CD8-positive, alpha-beta memory T cell (primary cell): ENCODE data around the gene TSPO. TPM values are rescaled to one million over a fixed set of nuclear protein-coding genes. Genes with fewer than 3 reads are reported as not detected.

Experiments
- CTCF ChIA-PET: fragments of 350-600 bp; sonication (Branson Sonifier 250); formaldehyde crosslinking; loops from one replicate; lab custom pipeline; 2021; ENCODE audit warnings: antibody characterized with exemption; lab: Charles Lee
- POLR2A ChIA-PET: fragments of 350-600 bp; sonication (Branson Sonifier 250); formaldehyde crosslinking; loops from one replicate; lab custom pipeline; 2021; ENCODE audit warnings: antibody characterized with exemption; lab: Charles Lee
- DNase-seq, 5 donors: peaks; one replicate each; pipeline versions ENCODE4 v3.0.0 to v3.0.0-alpha.2; 2020 to 2022; ENCODE audit warnings: mixed read lengths in 1 of 5
- H3K27ac ChIP-seq: one replicate; pipeline ENCODE4 v1.7.0; 2013; ENCODE audit warnings: low read depth, mild to moderate bottlenecking, low read length, moderate library complexity
- H3K27me3 ChIP-seq: 2 replicates; pipeline ENCODE4 v1.7.0; 2013; ENCODE audit warnings: low read length, mild to moderate bottlenecking; ENCODE audit not compliant: insufficient read depth, poor library complexity, severe bottlenecking
- H3K36me3 ChIP-seq: 2 replicates; pipeline ENCODE4 v1.7.0; 2013; ENCODE audit warnings: mild to moderate bottlenecking, low read length, moderate library complexity; ENCODE audit not compliant: insufficient read depth
- H3K4me1 ChIP-seq: 2 replicates; pipeline ENCODE4 v1.7.0; 2013; ENCODE audit warnings: mild to moderate bottlenecking, low read length, moderate library complexity; ENCODE audit not compliant: insufficient read depth
- H3K4me3 ChIP-seq: 2 replicates; pipeline ENCODE4 v1.7.0; 2013; ENCODE audit warnings: mild to moderate bottlenecking, low read length
- H3K9me3 ChIP-seq: 2 replicates; pipeline ENCODE4 v1.7.0; 2013; ENCODE audit warnings: mild to moderate bottlenecking, low read length
- H3K27ac Mint-ChIP-seq, 8 donors: one replicate each; pipeline ENCODE4 v1.8.0; 2020 to 2021; ENCODE audit warnings: mixed read lengths in 8 of 8, mild to moderate bottlenecking in 6 of 8, inconsistent platforms in 3 of 8, moderate library complexity in 3 of 8
- H3K27me3 Mint-ChIP-seq, 2 donors: one replicate each; pipeline ENCODE4 v1.8.0; 2020 to 2021; ENCODE audit warnings: mixed read lengths in 2 of 2, mild to moderate bottlenecking in 1 of 2, moderate library complexity in 1 of 2
- H3K36me3 Mint-ChIP-seq, 3 donors: one replicate each; pipeline ENCODE4 v1.8.0; 2020 to 2021; ENCODE audit warnings: mixed read lengths in 3 of 3, inconsistent platforms in 1 of 3, mild to moderate bottlenecking in 1 of 3
- H3K4me1 Mint-ChIP-seq, 3 donors: one replicate each; pipeline ENCODE4 v1.8.0; 2020 to 2021; ENCODE audit warnings: mixed read lengths in 3 of 3, inconsistent platforms in 1 of 3, mild to moderate bottlenecking in 1 of 3
- H3K4me3 Mint-ChIP-seq, 7 donors: one replicate each; pipeline ENCODE4 v1.8.0; 2020 to 2021; ENCODE audit warnings: mixed read lengths in 7 of 7, mild to moderate bottlenecking in 6 of 7, moderate library complexity in 4 of 7, inconsistent platforms in 2 of 7
- H3K9me3 Mint-ChIP-seq, 5 donors: one replicate each; pipeline ENCODE4 v1.8.0; 2020 to 2022; ENCODE audit warnings: mixed read lengths in 5 of 5, mild to moderate bottlenecking in 3 of 5, moderate library complexity in 2 of 5, inconsistent platforms in 1 of 5
- polyA plus RNA-seq: library from polyadenylated mRNA; unstranded; fragments of 300-500 nt; fragmentation: Illumina TruSeq; gene quantifications from one replicate; pipeline ENCODE4 v1.2.3, GENCODE V29; 2021
- total RNA-seq, 2 experiments: library from RNA; stranded (reverse); gene quantifications; one replicate each; pipeline ENCODE4 v1.2.3, GENCODE V29; 2021

Gene TSPO
- total and polyA plus RNA-seq, 3 experiments from 2014 or later, result 101 to 328 (median 105) TPM

DNA sequence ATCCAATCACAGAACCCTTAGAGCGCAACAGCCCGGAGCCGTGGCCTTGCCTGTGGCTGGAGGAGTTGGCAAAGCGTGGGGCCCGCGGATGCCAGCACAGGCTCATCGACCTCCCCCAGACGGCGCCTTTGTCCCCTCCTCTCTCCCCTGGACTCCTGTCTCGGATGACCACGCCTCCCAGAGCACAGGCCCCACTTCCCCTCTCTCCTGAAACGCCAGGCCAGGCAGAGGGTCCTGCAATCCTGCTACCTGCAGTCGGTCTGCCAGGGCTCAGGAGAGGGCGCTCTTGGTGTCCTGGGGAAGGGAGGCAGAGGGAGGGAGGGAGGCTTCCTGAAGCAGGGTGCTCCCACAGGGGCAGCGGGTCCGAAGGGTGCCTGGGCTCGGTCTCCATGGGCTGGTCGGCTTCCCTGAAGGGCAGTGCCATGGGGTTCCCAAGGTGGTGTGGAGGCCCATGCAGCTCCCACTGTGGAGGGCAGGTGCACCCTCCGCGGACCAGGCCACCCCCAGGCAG is 52.2 kb downstream of the TSPO start:
- Mint-ChIP-seq H3K4me3 (no peak overlapping the region), H3K27ac (no peak overlapping the region), H3K27me3 (peaks cover 0 to 9% of the 10 kb centered on the region in 2 donors), H3K4me1 (peaks cover 7 to 14% (median 8%) of the 10 kb centered on the region in 3 donors), H3K9me3 (peaks cover 0 to 2% (median 0%) of the 10 kb centered on the region in 5 donors), H3K36me3 (no peaks in the 10 kb centered on the region)
- no peaks in the 10 kb centered on the region for H3K9me3 ChIP-seq
- ChIA-PET CTCF (interaction anchor here (0.6 kb wide), 1 partner anchor 1050 kb away, joined by 3 read pairs; no protein-coding TSS in a partner anchor), POLR2A (no interaction called here)
- H3K4me1 ChIP-seq, result peaks cover 13% of the 10 kb centered on the region
- H3K36me3 ChIP-seq, result no peaks in the 10 kb centered on the region
- H3K27ac ChIP-seq, result no peak overlapping the region
- no peaks in the 10 kb centered on the region for H3K27me3 ChIP-seq
- H3K4me3 ChIP-seq, result no peak overlapping the region
- DNase-seq, result no peak

GRCh38 chr22:43205261-43205691 is 53.9 kb downstream of the TSPO start:
- Histone ChIP-seq H3K27ac (no peak overlapping the region), H3K27me3 (no peaks in the 10 kb centered on the region), H3K4me1 (peaks cover 13% of the 10 kb centered on the region), H3K4me3 (no peak overlapping the region), H3K36me3 (no peaks in the 10 kb centered on the region), H3K9me3 (no peaks in the 10 kb centered on the region)
- Mint-ChIP-seq H3K27me3 (no peaks in the 10 kb centered on the region), H3K4me3 (peak overlapping the region in 1 of 7 donors; percentile 18), H3K27ac (peak overlapping the region in 3 of 8 donors; percentile 20 to 66 (median 46)), H3K4me1 (peaks cover 7 to 14% (median 8%) of the 10 kb centered on the region in 3 donors), H3K9me3 (peaks cover 0 to 2% (median 0%) of the 10 kb centered on the region in 5 donors), H3K36me3 (no peaks in the 10 kb centered on the region)
- DNase-seq, result peak in 3 of 5 donors; percentile 12 to 38 (median 21)
- ChIA-PET POLR2A (no interaction called here), CTCF (no interaction called here)

- Mint-ChIP-seq H3K27ac (peak overlapping the region in 5 of 8 donors; percentile 20 to 95 (median 70)), H3K36me3 (no peaks in the 10 kb centered on the region), H3K27me3 (no peaks in the 10 kb centered on the region), H3K9me3 (peaks cover 0 to 2% (median 0%) of the 10 kb centered on the region in 5 donors), H3K4me1 (peaks cover 7 to 14% (median 8%) of the 10 kb centered on the region in 3 donors), H3K4me3 (no peak overlapping the region)
- DNase-seq, result peak in 2 of 5 donors; percentile 12 to 30
- Histone ChIP-seq H3K27me3 (no peaks in the 10 kb centered on the region), H3K36me3 (no peaks in the 10 kb centered on the region), H3K27ac (no peak overlapping the region), H3K9me3 (no peaks in the 10 kb centered on the region), H3K4me1 (peaks cover 13% of the 10 kb centered on the region), H3K4me3 (no peak overlapping the region)
- ChIA-PET CTCF (no interaction called here), POLR2A (no interaction called here)
These were observed 54.6 kb downstream of the TSPO start for GRCh38 chr22:43205748-43206508.

DNA sequence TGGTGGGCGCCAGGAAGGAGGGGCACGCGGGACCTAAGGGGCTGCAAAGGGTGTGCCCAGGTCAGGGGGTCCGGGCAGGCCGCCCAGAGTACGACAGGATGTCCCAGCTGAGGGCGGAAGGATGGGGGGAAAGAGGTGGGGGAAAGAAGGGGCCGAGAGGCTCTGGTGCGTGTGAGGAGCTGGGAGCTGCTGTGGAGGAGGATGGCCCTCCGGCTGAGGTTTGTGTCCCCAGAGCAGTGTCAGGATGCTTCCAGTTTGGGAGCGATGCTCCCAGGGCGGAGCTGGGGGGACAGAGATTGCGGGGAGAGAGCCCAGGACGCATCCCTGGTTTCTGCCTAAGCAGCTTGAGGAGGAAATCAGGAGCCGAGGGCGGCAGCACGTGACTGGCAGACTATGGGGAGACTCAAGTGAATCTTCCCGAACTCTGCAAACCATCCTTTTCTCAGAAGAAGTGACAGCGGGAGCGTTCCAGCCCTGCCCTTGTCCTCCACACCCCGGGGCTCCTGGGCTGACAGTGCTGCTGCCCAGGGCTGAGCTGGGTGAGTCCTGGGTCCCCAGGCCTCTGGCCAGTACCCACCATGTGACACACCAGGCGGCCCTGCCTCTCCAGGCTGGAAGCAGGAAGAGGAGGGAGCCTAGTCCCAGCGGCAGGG is 55.3 kb downstream of the TSPO start:
- CTCF ChIA-PET, result no interaction called here

DNA sequence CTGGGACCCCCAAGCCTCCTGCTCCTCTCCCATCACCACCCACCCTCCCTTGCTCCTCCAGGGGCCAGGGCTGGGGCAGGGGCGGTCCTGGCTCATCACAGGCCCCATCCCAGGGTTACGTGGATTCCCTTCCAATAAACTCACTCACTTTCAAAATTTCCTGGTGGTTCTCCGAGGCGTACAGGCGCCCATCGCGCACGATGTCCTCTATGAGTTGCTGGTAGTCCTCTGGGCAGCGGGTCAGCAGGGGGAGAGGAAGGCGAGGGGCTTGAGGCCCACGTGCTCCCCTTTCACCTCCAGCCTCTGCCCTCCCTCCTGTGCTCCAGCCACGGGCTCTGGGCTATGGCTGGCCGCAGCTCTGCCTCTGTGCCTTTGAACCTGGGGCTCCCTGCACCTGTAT is 56.0 kb downstream of the TSPO start:
- CTCF ChIA-PET, result no interaction called here

More for the DNA sequence above, 55.3 kb downstream of the TSPO start:
- peak overlapping the region in 2 of 8 donors; percentile 37 to 95 for H3K27ac Mint-ChIP-seq
- Histone ChIP-seq H3K27me3 (no peaks in the 10 kb centered on the region), H3K36me3 (no peaks in the 10 kb centered on the region), H3K9me3 (no peaks in the 10 kb centered on the region), H3K4me3 (no peak overlapping the region), H3K27ac (no peak overlapping the region), H3K4me1 (peaks cover 13% of the 10 kb centered on the region)
- no peak for DNase-seq
- H3K27me3 Mint-ChIP-seq, result no peaks in the 10 kb centered on the region
- H3K9me3 Mint-ChIP-seq, result peaks cover 0 to 2% (median 0%) of the 10 kb centered on the region in 5 donors
- no peaks in the 10 kb centered on the region for H3K36me3 Mint-ChIP-seq
- peaks cover 7 to 14% (median 8%) of the 10 kb centered on the region in 3 donors for H3K4me1 Mint-ChIP-seq
- POLR2A ChIA-PET, result no interaction called here
- no peak overlapping the region for H3K4me3 Mint-ChIP-seq

DNA sequence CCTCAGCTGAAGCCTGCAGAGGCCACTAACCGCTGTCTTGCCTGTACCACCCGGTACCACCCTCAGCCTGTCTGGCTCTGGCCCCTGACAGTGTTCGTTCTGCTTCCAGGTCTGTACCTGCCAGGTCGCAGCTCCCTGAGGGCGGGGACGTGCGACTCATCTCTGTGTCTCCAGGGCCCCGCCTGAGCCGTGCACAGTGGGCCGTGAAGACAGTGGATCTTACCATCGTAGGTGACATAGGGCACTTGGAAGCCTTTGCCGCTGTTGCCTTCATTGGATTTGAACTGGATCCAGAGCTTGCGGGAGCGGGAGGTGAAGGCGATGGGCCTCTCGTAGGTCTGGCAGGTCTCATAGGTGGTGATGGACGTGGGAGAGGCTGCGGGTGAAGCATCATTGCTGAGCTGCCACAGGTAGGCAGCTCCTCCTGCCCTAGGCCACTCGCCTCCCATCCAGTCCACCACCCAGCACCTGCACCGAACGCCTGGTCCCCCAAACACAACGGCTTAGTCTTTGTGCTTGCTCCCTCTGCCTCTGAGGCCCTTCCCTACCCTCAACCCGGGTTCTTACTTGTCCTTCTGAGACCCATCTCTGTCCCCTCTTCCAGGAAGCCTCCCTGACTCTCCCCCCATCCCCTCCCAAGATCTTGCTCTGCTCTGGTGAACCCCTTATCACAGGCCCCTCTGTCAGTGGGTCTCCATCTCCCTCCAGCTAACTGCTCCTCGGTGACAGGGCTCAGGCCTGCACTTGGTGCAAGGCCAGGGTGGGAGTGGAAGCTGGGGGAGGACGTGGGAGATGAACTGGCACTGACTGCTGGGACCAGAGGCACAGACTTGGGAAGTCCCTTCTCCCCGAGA is 56.7 kb downstream of the TSPO start:
- no peak for DNase-seq
- Histone ChIP-seq H3K4me1 (peaks cover 13% of the 10 kb centered on the region), H3K4me3 (no peak overlapping the region), H3K9me3 (no peaks in the 10 kb centered on the region), H3K27me3 (no peaks in the 10 kb centered on the region), H3K27ac (no peak overlapping the region), H3K36me3 (no peaks in the 10 kb centered on the region)
- no peaks in the 10 kb centered on the region for H3K36me3 Mint-ChIP-seq
- ChIA-PET POLR2A (no interaction called here), CTCF (no interaction called here)
- peaks cover 0 to under 1% (median 0%) of the 10 kb centered on the region in 5 donors for H3K9me3 Mint-ChIP-seq
- H3K4me1 Mint-ChIP-seq, result peaks cover 7 to 14% (median 8%) of the 10 kb centered on the region in 3 donors
- no peaks in the 10 kb centered on the region for H3K27me3 Mint-ChIP-seq
- no peak overlapping the region for H3K4me3 Mint-ChIP-seq
- H3K27ac Mint-ChIP-seq, result no peak overlapping the region

More for the DNA sequence above, 56.0 kb downstream of the TSPO start:
- Histone ChIP-seq H3K4me3 (no peak overlapping the region), H3K27me3 (no peaks in the 10 kb centered on the region), H3K36me3 (no peaks in the 10 kb centered on the region), H3K27ac (no peak overlapping the region), H3K9me3 (no peaks in the 10 kb centered on the region), H3K4me1 (peaks cover 13% of the 10 kb centered on the region)
- Mint-ChIP-seq H3K9me3 (peaks cover 0 to 2% (median 0%) of the 10 kb centered on the region in 5 donors), H3K27me3 (no peaks in the 10 kb centered on the region), H3K4me3 (no peak overlapping the region), H3K27ac (peak overlapping the region in 2 of 8 donors; percentile 4 to 86), H3K4me1 (peaks cover 7 to 14% (median 8%) of the 10 kb centered on the region in 3 donors), H3K36me3 (no peaks in the 10 kb centered on the region)
- POLR2A ChIA-PET, result no interaction called here
- DNase-seq, result no peak

GRCh38 chr22:43208703-43209522 is 57.6 kb downstream of the TSPO start:
- CTCF ChIA-PET, result no interaction called here

More at GRCh38 chr22:43208703-43209522, 57.6 kb downstream of the TSPO start:
- H3K4me1 ChIP-seq, result peaks cover 13% of the 10 kb centered on the region
- H3K4me3 Mint-ChIP-seq, result no peak overlapping the region
- H3K4me3 ChIP-seq, result no peak overlapping the region
- no peaks in the 10 kb centered on the region for H3K9me3 ChIP-seq
- peaks cover 7 to 14% (median 8%) of the 10 kb centered on the region in 3 donors for H3K4me1 Mint-ChIP-seq
- H3K27ac ChIP-seq, result no peak overlapping the region
- DNase-seq, result no peak
- no peaks in the 10 kb centered on the region for H3K36me3 ChIP-seq
- no peaks in the 10 kb centered on the region for H3K9me3 Mint-ChIP-seq
- no peaks in the 10 kb centered on the region for H3K27me3 ChIP-seq
- POLR2A ChIA-PET, result no interaction called here
- peak overlapping the region in 1 of 8 donors; percentile 50 for H3K27ac Mint-ChIP-seq
- no peaks in the 10 kb centered on the region for H3K27me3 Mint-ChIP-seq
- H3K36me3 Mint-ChIP-seq, result no peaks in the 10 kb centered on the region
